Epithelial cell of esophagus (primary cell): Measurements from ENCODE around the gene ARL2BP.
A peak's percentile ranks its signal among the peaks of the same experiment; 100 is the strongest.

ENCODE experiments used
- DNase-seq: peaks from one replicate; pipeline ENCODE4 v3.0.0; 2010; ENCODE audit warnings: low read depth
- H3K4me3 ChIP-seq: 2 replicates; pipeline ENCODE4 v1.5.1; 2011; ENCODE audit warnings: mild to moderate bottlenecking, low read length, control low read depth
- TF ChIP-seq, protein P1 (sequence below): IDR thresholded peaks from 2 replicates; pipeline ENCODE4 v1.5.1; 2011; ENCODE audit warnings: low read depth, mild to moderate bottlenecking, low read length, control low read depth, inconsistent platforms; ENCODE audit not compliant: insufficient read depth; ENCODE audit errors: missing control alignments

ARL2BP gene

DNA sequence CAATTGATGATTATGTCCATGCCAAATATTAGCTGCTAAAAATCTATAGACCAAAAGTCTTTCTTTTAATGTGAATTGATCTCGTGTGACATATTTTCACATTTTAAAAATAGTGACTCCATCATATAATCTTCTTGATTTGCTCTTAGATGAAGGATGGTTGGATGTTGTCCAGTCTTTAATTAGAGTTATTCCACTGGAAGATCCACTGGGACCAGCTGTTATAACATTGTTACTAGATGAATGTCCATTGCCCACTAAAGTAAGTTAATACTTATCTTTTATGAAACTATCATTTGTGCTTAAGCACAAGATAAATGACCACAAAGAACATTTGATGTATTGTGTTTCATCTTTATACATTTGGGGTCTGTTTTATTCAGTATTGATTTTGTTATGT lies 36.1 kb upstream of the ARL2BP start:
- no peak for DNase-seq
- TF ChIP-seq, protein P1, sequence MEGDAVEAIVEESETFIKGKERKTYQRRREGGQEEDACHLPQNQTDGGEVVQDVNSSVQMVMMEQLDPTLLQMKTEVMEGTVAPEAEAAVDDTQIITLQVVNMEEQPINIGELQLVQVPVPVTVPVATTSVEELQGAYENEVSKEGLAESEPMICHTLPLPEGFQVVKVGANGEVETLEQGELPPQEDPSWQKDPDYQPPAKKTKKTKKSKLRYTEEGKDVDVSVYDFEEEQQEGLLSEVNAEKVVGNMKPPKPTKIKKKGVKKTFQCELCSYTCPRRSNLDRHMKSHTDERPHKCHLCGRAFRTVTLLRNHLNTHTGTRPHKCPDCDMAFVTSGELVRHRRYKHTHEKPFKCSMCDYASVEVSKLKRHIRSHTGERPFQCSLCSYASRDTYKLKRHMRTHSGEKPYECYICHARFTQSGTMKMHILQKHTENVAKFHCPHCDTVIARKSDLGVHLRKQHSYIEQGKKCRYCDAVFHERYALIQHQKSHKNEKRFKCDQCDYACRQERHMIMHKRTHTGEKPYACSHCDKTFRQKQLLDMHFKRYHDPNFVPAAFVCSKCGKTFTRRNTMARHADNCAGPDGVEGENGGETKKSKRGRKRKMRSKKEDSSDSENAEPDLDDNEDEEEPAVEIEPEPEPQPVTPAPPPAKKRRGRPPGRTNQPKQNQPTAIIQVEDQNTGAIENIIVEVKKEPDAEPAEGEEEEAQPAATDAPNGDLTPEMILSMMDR, result no peak

DNA sequence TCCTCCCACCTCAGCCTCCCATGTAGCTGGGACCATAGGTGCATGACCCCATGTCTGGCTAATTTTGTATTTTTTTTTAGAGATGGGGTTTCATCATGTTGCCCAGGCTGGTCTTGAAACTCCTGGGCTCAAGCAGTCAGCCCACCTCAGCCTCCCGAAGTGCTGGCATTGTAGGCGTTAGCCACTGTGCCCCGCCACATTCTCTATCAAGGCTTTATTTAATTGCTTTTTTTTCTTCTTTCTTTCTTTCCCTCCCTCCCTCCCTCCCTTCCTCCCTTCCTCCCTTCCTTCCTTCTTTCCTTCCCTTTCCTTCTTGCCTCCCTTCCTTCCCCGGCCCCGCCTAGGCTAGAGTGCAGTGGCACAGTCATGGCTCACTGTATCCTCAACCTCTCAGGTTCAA lies 35.3 kb upstream of the ARL2BP start:
- TF ChIP-seq, protein P1, result no peak
- H3K4me3 ChIP-seq, result no peak overlapping the region
- no peak for DNase-seq

More for the DNA sequence above, 36.1 kb upstream of the ARL2BP start:
- H3K4me3 ChIP-seq, result no peak overlapping the region

DNA sequence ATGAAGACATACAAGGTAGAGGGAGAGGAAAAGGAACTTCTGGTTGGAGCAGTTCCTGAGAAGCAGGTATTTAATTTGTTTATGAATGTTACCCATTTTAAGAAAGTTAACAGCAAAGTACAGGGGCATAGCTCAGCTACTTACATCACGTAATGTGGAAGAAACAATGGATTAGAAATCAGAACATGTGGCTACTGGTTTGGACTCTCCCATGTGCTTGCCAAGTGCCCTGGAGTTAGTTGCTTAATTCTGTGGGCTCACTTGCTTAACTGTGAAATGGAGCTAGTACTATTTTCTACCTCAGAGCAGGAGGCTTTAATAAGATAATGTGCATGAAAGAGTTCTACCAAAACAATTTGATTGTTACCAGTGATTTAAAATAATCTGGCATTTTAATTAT lies 31.6 kb upstream of the ARL2BP start:
- peak; percentile 94 for DNase-seq
- TF ChIP-seq, protein P1, result no peak

DNA sequence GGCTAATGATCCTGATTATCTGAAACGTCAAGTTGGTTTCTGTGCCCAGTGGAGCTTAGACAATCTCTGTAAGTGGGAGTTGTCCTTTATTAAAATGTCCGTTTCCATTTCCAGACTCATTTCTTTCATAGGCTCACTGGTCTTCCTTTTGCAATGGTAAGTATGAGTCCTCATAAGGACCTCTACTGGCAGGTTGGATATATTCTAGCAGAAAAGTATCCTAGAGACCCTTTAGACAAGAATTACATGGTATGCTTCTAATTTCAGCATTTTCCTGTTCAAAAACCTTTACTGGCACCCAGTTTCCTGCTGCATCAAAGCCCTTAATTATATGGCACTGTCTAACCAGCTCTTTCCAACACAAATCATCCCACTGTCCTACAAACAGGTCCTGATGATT lies 28.1 kb upstream of the ARL2BP start:
- no peak overlapping the region for H3K4me3 ChIP-seq
- TF ChIP-seq, protein P1, result no peak
- no peak for DNase-seq

More for the DNA sequence above, 31.6 kb upstream of the ARL2BP start:
- H3K4me3 ChIP-seq, result no peak overlapping the region

DNA sequence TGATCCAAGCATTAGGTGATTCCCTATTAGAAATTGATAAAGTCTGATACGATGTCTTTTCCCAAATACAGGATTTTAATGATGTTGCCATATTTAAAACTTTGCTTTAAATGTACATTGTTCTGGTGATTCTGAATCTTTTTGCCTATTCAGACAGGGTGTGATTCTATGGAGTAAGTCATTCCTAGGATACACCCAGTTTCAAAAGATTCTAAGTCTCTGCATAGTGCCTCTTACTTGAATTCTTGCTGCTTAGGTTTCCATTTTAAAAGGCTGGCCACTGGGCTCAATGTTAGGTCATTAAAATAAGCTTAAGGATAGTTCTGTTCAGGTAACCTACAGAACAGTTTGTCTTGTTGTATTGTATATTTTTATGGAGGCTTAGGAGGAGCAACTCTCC lies 22.0 kb upstream of the ARL2BP start:
- TF ChIP-seq, protein P1, result no peak
- no peak for DNase-seq
- H3K4me3 ChIP-seq, result no peak overlapping the region

DNA sequence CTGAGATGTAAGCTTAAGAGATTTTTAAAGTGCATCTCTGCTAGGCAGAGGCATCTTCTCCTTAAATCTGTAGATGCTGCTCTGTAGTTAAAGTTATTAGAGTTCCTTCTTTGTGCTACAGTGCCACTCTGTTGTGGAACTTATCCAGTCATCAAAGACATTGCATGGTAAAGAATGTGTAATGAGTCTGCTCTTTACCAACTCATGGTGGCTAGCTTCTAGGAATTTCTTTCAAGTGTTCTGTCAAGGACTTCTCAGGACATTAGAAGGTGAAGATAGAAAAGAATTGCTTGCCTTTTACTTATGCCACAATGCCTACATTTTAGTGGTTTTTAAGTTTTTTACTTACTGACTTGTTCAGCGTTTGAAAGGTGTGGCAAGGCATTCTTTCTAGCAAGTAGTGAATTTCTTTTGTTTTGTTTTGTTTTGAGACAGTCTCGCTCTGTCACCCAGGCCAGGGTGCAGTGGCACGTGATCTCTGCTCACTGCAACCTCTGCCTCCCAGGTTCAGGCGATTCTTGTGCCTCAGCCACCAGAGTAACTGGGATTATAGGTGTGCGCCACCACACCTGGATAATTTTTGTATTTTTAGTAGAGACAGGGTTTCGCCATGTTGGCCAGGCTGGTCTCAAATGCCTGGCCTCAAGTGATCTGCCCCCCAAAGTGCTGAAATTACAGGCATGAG lies 20.3 kb upstream of the ARL2BP start:
- DNase-seq, result no peak
- H3K4me3 ChIP-seq, result no peak overlapping the region
- TF ChIP-seq, protein P1, result no peak

DNA sequence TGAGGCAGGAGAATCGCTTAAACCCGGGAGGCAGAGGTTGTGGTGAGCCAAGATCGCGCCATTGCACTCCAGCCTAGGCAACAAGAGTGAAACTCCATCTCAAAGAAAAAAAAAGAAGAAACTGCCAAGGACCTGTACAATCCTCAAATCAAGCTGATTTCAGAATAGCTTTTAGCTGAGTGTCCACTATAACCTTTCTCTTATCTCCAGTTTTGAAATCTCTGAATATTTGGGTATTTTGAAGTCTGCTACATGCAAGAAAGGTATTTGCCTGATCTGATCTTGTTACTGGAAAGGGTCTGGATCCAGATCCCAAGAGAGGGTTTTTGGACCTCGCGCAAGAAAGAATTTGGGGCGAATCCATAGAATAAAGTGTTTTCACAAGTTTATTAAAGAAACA lies 19.1 kb upstream of the ARL2BP start:
- no peak for DNase-seq
- H3K4me3 ChIP-seq, result no peak overlapping the region

More for the DNA sequence above, 19.1 kb upstream of the ARL2BP start:
- TF ChIP-seq, protein P1, result no peak
